KMS-11 (cell line): ENCODE results near the gene ULK2.

Experiments used
- H2AFZ ChIP-seq: fragments of 200-600 bp; sonication (generic); 2 replicates; pipeline ENCODE4 v1.6.1; 2016; ENCODE audit warnings: antibody characterized with exemption, mixed run types, low read depth
- H3K27ac ChIP-seq: fragments of 200-600 bp; sonication (generic); 2 replicates; pipeline ENCODE4 v1.6.1; 2016; ENCODE audit warnings: mild to moderate bottlenecking, mixed run types
- H3K27me3 ChIP-seq: fragments of 200-600 bp; sonication (generic); 2 replicates; pipeline ENCODE4 v1.6.1; 2017; ENCODE audit warnings: mild to moderate bottlenecking, low read depth, mixed run types, moderate library complexity; ENCODE audit not compliant: insufficient read depth
- H3K36me3 ChIP-seq: fragments of 200-600 bp; sonication (generic); 2 replicates; pipeline ENCODE4 v1.6.1; 2017; ENCODE audit warnings: mild to moderate bottlenecking, mixed run types; ENCODE audit not compliant: insufficient read depth
- H3K4me1 ChIP-seq: fragments of 200-600 bp; sonication (generic); 2 replicates; pipeline ENCODE4 v1.6.1; 2016; ENCODE audit warnings: mild to moderate bottlenecking, low read depth, mixed run types; ENCODE audit not compliant: poor library complexity, severe bottlenecking
- H3K4me2 ChIP-seq: fragments of 200-600 bp; sonication (generic); 2 replicates; pipeline ENCODE4 v1.7.0; 2016; ENCODE audit warnings: mild to moderate bottlenecking, mixed run types
- H3K4me3 ChIP-seq: fragments of 200-600 bp; sonication (generic); IDR thresholded peaks from 2 replicates; pipeline ENCODE4 v1.6.1; 2017; ENCODE audit warnings: low read depth, low read length, mixed read lengths; ENCODE audit not compliant: insufficient read depth
- H3K79me2 ChIP-seq: fragments of 200-600 bp; sonication (generic); 2 replicates; pipeline ENCODE4 v1.6.1; 2016; ENCODE audit warnings: low read depth, mixed run types; ENCODE audit not compliant: insufficient read depth
- H3K9ac ChIP-seq: fragments of 200-600 bp; sonication (generic); 2 replicates; pipeline ENCODE4 v1.6.1; 2016; ENCODE audit warnings: mild to moderate bottlenecking, mixed run types
- H4K20me1 ChIP-seq: fragments of 200-600 bp; sonication (generic); 2 replicates; pipeline ENCODE4 v1.6.1; 2016; ENCODE audit warnings: mild to moderate bottlenecking, mixed run types; ENCODE audit not compliant: insufficient read depth
- TF ChIP-seq, protein P1 (sequence below): fragments of 200-600 bp; sonication (generic); conservative IDR thresholded peaks from 2 replicates; pipeline ENCODE4 v1.6.1; 2017; ENCODE audit warnings: low read depth, mild to moderate bottlenecking, antibody characterized with exemption, low read length, moderate library complexity, mixed read lengths

The ULK2 gene

DNA sequence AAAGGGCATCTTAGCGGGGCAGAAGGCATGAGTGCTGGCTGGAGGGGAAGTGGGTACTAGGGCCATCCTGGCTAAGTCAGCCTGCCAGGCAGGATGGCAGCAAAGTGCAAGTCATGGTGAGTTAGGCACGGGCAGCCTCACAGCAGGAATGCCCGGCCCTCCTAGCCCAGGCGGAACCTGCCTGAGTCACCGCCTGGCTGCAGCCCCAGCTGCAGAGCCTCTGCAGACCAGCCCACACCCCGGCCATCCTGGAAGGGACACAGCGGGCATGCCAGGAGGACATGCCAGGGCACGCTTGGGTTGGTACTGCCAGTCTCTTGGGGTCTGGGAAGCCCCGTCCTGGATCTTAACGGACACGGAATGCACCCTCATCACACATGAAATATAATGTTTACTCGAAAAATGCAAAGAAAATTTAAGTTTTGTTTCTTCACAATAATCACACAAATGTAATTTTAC, 114.7 kb downstream of the ULK2 start:
- TF ChIP-seq, protein P1, sequence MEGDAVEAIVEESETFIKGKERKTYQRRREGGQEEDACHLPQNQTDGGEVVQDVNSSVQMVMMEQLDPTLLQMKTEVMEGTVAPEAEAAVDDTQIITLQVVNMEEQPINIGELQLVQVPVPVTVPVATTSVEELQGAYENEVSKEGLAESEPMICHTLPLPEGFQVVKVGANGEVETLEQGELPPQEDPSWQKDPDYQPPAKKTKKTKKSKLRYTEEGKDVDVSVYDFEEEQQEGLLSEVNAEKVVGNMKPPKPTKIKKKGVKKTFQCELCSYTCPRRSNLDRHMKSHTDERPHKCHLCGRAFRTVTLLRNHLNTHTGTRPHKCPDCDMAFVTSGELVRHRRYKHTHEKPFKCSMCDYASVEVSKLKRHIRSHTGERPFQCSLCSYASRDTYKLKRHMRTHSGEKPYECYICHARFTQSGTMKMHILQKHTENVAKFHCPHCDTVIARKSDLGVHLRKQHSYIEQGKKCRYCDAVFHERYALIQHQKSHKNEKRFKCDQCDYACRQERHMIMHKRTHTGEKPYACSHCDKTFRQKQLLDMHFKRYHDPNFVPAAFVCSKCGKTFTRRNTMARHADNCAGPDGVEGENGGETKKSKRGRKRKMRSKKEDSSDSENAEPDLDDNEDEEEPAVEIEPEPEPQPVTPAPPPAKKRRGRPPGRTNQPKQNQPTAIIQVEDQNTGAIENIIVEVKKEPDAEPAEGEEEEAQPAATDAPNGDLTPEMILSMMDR: no peak
- Histone ChIP-seq H3K4me1 (no peaks in the 10 kb centered on the region), H3K27me3 (no peaks in the 10 kb centered on the region), H4K20me1 (no peaks in the 10 kb centered on the region), H3K4me2 (no peak overlapping the region), H2AFZ (no peak overlapping the region), H3K27ac (no peak overlapping the region), H3K4me3 (no peak overlapping the region), H3K79me2 (no peaks in the 10 kb centered on the region), H3K36me3 (no peaks in the 10 kb centered on the region), H3K9ac (no peak overlapping the region)

DNA sequence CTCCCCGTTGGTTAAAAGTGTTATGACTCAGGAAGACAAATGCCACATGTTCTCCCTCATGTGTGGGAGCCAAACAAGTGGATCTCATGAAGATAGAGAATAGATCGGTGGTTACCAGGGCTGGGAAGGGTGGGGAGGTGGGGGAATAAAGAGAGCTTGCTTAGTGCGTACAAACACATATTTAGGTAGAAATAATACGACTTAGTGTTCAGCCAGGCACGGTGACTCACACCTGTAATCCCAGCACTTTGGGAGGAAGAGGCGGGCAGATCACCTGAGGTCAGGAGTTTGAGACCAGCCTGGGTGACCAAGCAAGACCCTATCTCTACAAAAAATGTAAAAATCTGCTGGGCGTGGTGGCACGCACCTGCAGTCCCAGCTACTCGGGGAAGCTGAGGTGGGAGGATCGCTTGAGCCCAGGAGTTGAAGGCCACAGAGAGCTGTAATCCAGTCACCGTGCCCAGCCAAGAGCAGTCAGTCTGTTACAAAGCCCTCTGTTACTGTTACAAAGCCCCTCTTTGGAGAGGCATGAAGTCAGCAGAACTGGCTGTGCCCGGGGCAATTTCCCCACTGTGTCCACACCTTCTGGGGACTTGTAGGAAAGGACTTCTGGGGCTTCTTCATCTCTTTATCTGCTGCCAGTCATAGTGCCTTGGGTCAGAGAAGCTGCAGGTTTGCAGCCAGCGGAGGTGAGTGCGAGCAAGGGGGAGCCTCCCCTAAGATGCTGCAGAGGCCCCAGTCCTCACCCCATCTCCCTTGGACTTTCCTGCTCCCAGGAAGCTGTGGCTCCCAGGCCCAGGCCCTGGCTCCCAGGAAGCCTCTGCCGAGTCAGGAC, 115.3 kb downstream of the ULK2 start:
- Histone ChIP-seq H3K36me3 (no peaks in the 10 kb centered on the region), H2AFZ (no peak overlapping the region), H3K4me1 (no peaks in the 10 kb centered on the region), H3K27me3 (no peaks in the 10 kb centered on the region), H3K79me2 (no peaks in the 10 kb centered on the region), H4K20me1 (no peaks in the 10 kb centered on the region), H3K4me3 (no peak overlapping the region), H3K4me2 (no peak overlapping the region), H3K9ac (no peak overlapping the region), H3K27ac (no peak overlapping the region)
- TF ChIP-seq, protein P1: no peak

DNA sequence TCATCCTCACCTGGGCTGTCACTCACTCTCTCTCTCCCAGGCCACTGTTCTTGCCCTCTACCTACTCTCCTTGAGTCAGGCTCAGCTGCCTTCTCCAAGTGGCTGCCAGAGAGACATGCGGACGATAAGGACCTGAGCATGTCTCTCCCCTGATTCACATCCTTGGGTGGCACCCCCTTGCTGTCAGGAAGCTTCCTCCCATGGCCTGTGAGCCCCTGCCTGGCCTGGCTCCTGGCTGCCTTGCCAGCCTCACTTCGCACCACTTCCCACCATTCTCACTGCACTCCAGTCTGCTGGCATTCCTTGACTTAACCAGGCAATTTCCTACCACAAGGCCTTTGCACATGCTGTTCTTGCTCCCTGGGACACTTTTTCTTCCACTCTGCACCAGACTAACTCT, 116.9 kb downstream of the ULK2 start:
- Histone ChIP-seq H3K36me3 (no peaks in the 10 kb centered on the region), H3K79me2 (no peaks in the 10 kb centered on the region), H3K27ac (no peak overlapping the region), H3K4me3 (no peak overlapping the region), H3K4me1 (no peaks in the 10 kb centered on the region), H3K9ac (no peak overlapping the region), H4K20me1 (no peaks in the 10 kb centered on the region), H2AFZ (no peak overlapping the region), H3K4me2 (no peak overlapping the region), H3K27me3 (no peaks in the 10 kb centered on the region)
- TF ChIP-seq, protein P1: no peak

DNA sequence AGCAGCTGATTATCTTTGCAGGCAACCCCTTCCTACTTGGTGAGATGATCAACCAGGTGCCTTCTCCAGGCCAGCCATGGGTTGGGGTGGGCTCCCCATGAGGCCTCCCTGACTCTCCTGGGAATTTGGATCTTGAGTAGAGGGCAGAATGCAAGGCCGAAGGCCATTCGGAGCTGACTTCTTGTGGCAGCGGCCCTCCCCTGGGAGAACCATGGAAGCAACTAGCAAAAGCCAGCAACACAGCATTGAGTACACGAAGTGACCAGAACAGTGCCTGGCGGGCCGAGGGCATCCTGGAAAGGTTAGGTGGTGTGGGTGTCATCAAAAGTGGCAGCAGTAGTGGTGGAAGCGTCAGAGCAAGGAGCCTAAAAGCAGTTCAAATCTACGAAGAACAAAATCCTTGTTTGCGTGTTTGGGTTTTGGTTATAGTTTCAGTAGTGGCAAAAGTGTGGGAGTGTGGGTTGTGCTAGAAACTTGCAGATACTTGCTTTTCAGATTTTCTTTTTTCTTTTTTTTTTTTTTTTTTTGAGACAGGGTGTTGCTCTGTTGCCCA, 117.6 kb downstream of the ULK2 start:
- Histone ChIP-seq H3K9ac (no peak overlapping the region), H3K79me2 (no peaks in the 10 kb centered on the region), H3K4me1 (no peaks in the 10 kb centered on the region), H3K27me3 (no peaks in the 10 kb centered on the region), H3K27ac (no peak overlapping the region), H3K36me3 (no peaks in the 10 kb centered on the region), H2AFZ (no peak overlapping the region), H3K4me3 (no peak overlapping the region), H4K20me1 (no peaks in the 10 kb centered on the region), H3K4me2 (no peak overlapping the region)
- TF ChIP-seq, protein P1: no peak
